Measurements from ENCODE around the gene LRBA.
"Not testable (repeated sequence)": the region's sequence is repeated elsewhere in the genome, so short reads cannot be mapped to it uniquely, and the experiment has no call there.

The LRBA gene

GRCh38 chr4:150658258-150658657, 356.8 kb downstream of the LRBA start:
- not testable (repeated sequence) for DNase-seq

- no peak for DNase-seq
Observed at GRCh38 chr4:150656891-150657290, 358.2 kb downstream of the LRBA start.

GRCh38 chr4:150650751-150651150, 364.3 kb downstream of the LRBA start:
- no peak for DNase-seq

GRCh38 chr4:150648123-150648522, 367.0 kb downstream of the LRBA start:
- DNase-seq: no peak

- peak; percentile 60 for DNase-seq
Observed at GRCh38 chr4:150647008-150647407, 368.1 kb downstream of the LRBA start.

GRCh38 chr4:150641612-150642011, 373.5 kb downstream of the LRBA start:
- DNase-seq: no peak

- no peak for DNase-seq
Observed at GRCh38 chr4:150632639-150633038, 382.4 kb downstream of the LRBA start.

- DNase-seq: no peak
Observed at GRCh38 chr4:150628073-150628472, 387.0 kb downstream of the LRBA start.

- DNase-seq: no peak
Observed at GRCh38 chr4:150625033-150625432, 390.1 kb downstream of the LRBA start.

- DNase-seq: no peak
Observed at GRCh38 chr4:150624055-150624454, 391.0 kb downstream of the LRBA start.

- peak; percentile 1 for DNase-seq
Observed at GRCh38 chr4:150619042-150619441, 396.0 kb downstream of the LRBA start.

- DNase-seq: no peak
Observed at GRCh38 chr4:150609131-150609530, 406.0 kb downstream of the LRBA start.

GRCh38 chr4:150600812-150601445, 414.2 kb downstream of the LRBA start:
- DNase-seq: no peak

GRCh38 chr4:150599547-150599946, 415.5 kb downstream of the LRBA start:
- DNase-seq: no peak

- peak; percentile 61 for DNase-seq
Observed at GRCh38 chr4:150598909-150599308, 416.2 kb downstream of the LRBA start.

- peak; percentile 29 for DNase-seq
Observed at GRCh38 chr4:150593996-150594395, 421.1 kb downstream of the LRBA start.

GRCh38 chr4:150591904-150592303, 423.2 kb downstream of the LRBA start:
- DNase-seq: no peak

- no peak for DNase-seq
Observed at GRCh38 chr4:150591406-150591805, 423.7 kb downstream of the LRBA start.

GRCh38 chr4:150590631-150591030, 424.5 kb downstream of the LRBA start:
- no peak for DNase-seq

GRCh38 chr4:150589157-150589556, 425.9 kb downstream of the LRBA start:
- no peak for DNase-seq

GRCh38 chr4:150588316-150588715, 426.8 kb downstream of the LRBA start:
- DNase-seq: no peak

GRCh38 chr4:150586162-150586810, 428.8 kb downstream of the LRBA start:
- DNase-seq: no peak

GRCh38 chr4:150585611-150586010, 429.5 kb downstream of the LRBA start:
- DNase-seq: no peak

- DNase-seq: no peak
Observed at GRCh38 chr4:150584111-150584915, 430.8 kb downstream of the LRBA start.

Measured in fibroblast of skin of right biceps (primary cell).